Keratinocyte (primary cell): Measurements from ENCODE around the gene NUCKS1. TPM values are rescaled to one million over a fixed set of nuclear protein-coding genes. Genes with fewer than 3 reads are reported as not detected.

Experiments
- DNase-seq: peaks from one replicate; pipeline ENCODE4 v3.0.0-alpha.2; 2011; ENCODE audit warnings: low read depth, missing footprints, low spot score
- FAIRE-seq: peaks from 2 replicates; lab custom pipeline; 2011; peaks lifted over from hg19 to GRCh38; lab: Jason Lieb, UNC
- H2AFZ ChIP-seq: 2 replicates; pipeline ENCODE4 v1.6.0; 2012; ENCODE audit warnings: low read length, control low read depth, inconsistent platforms; ENCODE audit not compliant: control insufficient read depth
- H3K27ac ChIP-seq: 2 replicates; pipeline ENCODE4 v1.5.1; 2011; ENCODE audit warnings: low read length; ENCODE audit not compliant: control insufficient read depth, insufficient read depth
- H3K27me3 ChIP-seq: 3 replicates; pipeline ENCODE4 v1.6.0; 2011; ENCODE audit warnings: low read length; ENCODE audit not compliant: control insufficient read depth, insufficient read depth; ENCODE audit errors: extremely low read depth
- H3K36me3 ChIP-seq, 2 experiments: 2 replicates in 1 of 2; 3 replicates in 1 of 2; pipeline ENCODE4 v1.5.1; 2011; ENCODE audit warnings: low read length in 2 of 2, mild to moderate bottlenecking in 1 of 2; ENCODE audit not compliant: control insufficient read depth in 2 of 2, insufficient read depth in 2 of 2; ENCODE audit errors: extremely low read depth in 1 of 2
- H3K4me1 ChIP-seq: 3 replicates; pipeline ENCODE4 v1.5.1; 2011; ENCODE audit warnings: low read length; ENCODE audit not compliant: control insufficient read depth, insufficient read depth; ENCODE audit errors: extremely low read depth
- H3K4me2 ChIP-seq: 3 replicates; pipeline ENCODE4 v1.6.0; 2011; ENCODE audit warnings: low read depth, low read length; ENCODE audit not compliant: control insufficient read depth, insufficient read depth; ENCODE audit errors: extremely low read depth
- H3K4me3 ChIP-seq, 3 experiments: fragments of 200-600 bp in 1 of 3; sonication (generic) in 1 of 3; 2 replicates in 2 of 3; 3 replicates in 1 of 3; pipeline ENCODE4 v1.5.1; 2011 to 2016; ENCODE audit warnings: low read length in 3 of 3, mild to moderate bottlenecking in 3 of 3, control low read depth in 2 of 3, inconsistent platforms in 1 of 3, low read depth in 1 of 3, mixed read lengths in 1 of 3, mixed run types in 1 of 3, moderate library complexity in 1 of 3; ENCODE audit not compliant: control insufficient read depth in 2 of 3, insufficient read depth in 2 of 3; ENCODE audit errors: extremely low read depth in 1 of 3
- H3K79me2 ChIP-seq: 2 replicates; pipeline ENCODE4 v1.6.0; 2012; ENCODE audit warnings: low read length; ENCODE audit not compliant: control insufficient read depth, insufficient read depth
- H3K9ac ChIP-seq: 3 replicates; pipeline ENCODE4 v1.6.0; 2011; ENCODE audit warnings: low read length; ENCODE audit not compliant: control insufficient read depth, insufficient read depth; ENCODE audit errors: extremely low read depth
- H3K9me1 ChIP-seq: 3 replicates; pipeline ENCODE4 v1.6.0; 2011; ENCODE audit warnings: low read length; ENCODE audit not compliant: control insufficient read depth, insufficient read depth; ENCODE audit errors: extremely low read depth
- H3K9me3 ChIP-seq: 2 replicates; pipeline ENCODE4 v1.5.1; 2012; ENCODE audit warnings: low read depth, low read length; ENCODE audit not compliant: control insufficient read depth
- H4K20me1 ChIP-seq: 3 replicates; pipeline ENCODE4 v1.6.0; 2011; ENCODE audit warnings: low read length; ENCODE audit not compliant: control insufficient read depth, insufficient read depth; ENCODE audit errors: extremely low read depth
- CTCF ChIP-seq, 3 experiments: IDR thresholded peaks in 1 of 3; conservative IDR thresholded peaks in 1 of 3; optimal IDR thresholded peaks in 1 of 3; 2 replicates in 2 of 3; 3 replicates in 1 of 3; pipeline versions ENCODE3 to v1.5.1; 2011; ENCODE audit warnings: low read length in 3 of 3, mild to moderate bottlenecking in 3 of 3, moderate library complexity in 2 of 3, control low read depth in 1 of 3, inconsistent platforms in 1 of 3; ENCODE audit not compliant: insufficient read depth in 2 of 3; ENCODE audit errors: extremely low read depth in 1 of 3
- EZH2 ChIP-seq: IDR thresholded peaks from one replicate; pipeline ENCODE4 v1.6.1; 2012; ENCODE audit warnings: inconsistent platforms, mild to moderate bottlenecking, low read length, moderate library complexity
- dilution Hi-C: fragments of 300-500 bp; cut with MboI; formaldehyde crosslinking; loops from one replicate; pipeline ENCODE4 v1.7.0; 2020; ENCODE audit warnings: low sequenced_read_pairs; ENCODE audit not compliant: extremely low pct_ligation_motif_present
- polyA plus RNA-seq, 5 experiments: library from polyadenylated mRNA; depleted of rRNA in 3 of 5; stranded (reverse) in 3 of 5; stranded (forward) in 1 of 5; unstranded in 1 of 5; fragments of >200 nt; gene quantifications; 1 replicate in 1 of 5; 2 replicates in 3 of 5; 3 replicates in 1 of 5; pipeline versions ENCODE4 v1.2.1 to v1.2.3, GENCODE V29; 2011 to 2012; ENCODE audit warnings: missing spikeins in 2 of 5, low read depth in 1 of 5, low replicate concordance in 1 of 5

The NUCKS1 gene
- polyA plus RNA-seq, 1 donor (not counting 4 experiments of a cell fraction or from before 2014, with no cell fraction given): 71.6 TPM

DNA sequence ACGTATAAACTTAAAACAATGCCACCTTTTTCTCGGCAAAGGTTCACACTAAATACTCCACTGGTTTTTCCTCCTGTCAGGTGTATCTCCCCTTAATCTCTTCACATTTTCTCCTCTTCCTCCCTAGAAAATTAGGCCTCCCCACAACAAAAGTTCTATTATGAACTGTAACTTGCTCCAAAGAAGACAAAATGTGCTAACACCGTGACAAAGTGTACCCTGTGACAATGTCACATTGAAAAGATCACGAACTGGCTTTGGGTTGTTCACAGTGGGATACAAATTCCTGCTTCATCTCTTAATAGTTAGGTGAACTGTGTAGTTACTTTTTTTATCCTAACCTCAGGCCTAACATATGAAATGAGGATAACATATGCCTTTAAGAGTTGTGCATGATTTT, 6.0 kb downstream of the NUCKS1 start:
- dilution Hi-C loops: no loop called here

GRCh38 chr1:205741681-205742080, 8.3 kb downstream of the NUCKS1 start:
- no peak for FAIRE-seq
- Histone ChIP-seq H3K27ac (no peak overlapping the region), H3K4me2 (no peak overlapping the region), H4K20me1 (peaks cover 4% of the 10 kb centered on the region), H3K9ac (no peak overlapping the region), H3K9me1 (no peaks in the 10 kb centered on the region), H3K27me3 (no peaks in the 10 kb centered on the region), H3K79me2 (peaks cover 86% of the 10 kb centered on the region), H3K9me3 (no peaks in the 10 kb centered on the region), H3K4me1 (peaks cover 3% of the 10 kb centered on the region), H2AFZ (no peak overlapping the region), H3K36me3 (peaks cover 0 to 5% of the 10 kb centered on the region in 2 experiments), H3K4me3 (no peak overlapping the region)
- dilution Hi-C loops: no loop called here
- DNase-seq: no peak
- TF ChIP-seq CTCF (optimal IDR thresholded peaks at IDR 0.05 in 1 of 3, IDR thresholded peaks at IDR 0.05 in 1 of 3, conservative IDR thresholded peaks at IDR 0.05 in 1 of 3; ENCODE audit: extremely low read depth in 1 of 3, insufficient read depth in 2 of 3, low read length in 3 of 3): no peak
- TF ChIP-seq EZH2: no peak

More for the DNA sequence above, 6.0 kb downstream of the NUCKS1 start:
- no peak overlapping the region for H3K9ac ChIP-seq
- DNase-seq (no peak), FAIRE-seq (no peak)
- H3K4me2 ChIP-seq: no peak overlapping the region
- H3K9me3 ChIP-seq: no peaks in the 10 kb centered on the region
- no peaks in the 10 kb centered on the region for H3K27me3 ChIP-seq
- H3K4me1 ChIP-seq: peaks cover 20% of the 10 kb centered on the region
- H3K4me3 ChIP-seq: no peak overlapping the region
- peaks cover 92% of the 10 kb centered on the region for H3K79me2 ChIP-seq
- no peak overlapping the region for H3K27ac ChIP-seq
- H3K9me1 ChIP-seq: no peaks in the 10 kb centered on the region
- peaks cover 14% of the 10 kb centered on the region for H4K20me1 ChIP-seq
- no peak overlapping the region for H2AFZ ChIP-seq
- TF ChIP-seq EZH2 (no peak), CTCF (optimal IDR thresholded peaks at IDR 0.05 in 1 of 3, IDR thresholded peaks at IDR 0.05 in 1 of 3, conservative IDR thresholded peaks at IDR 0.05 in 1 of 3; ENCODE audit: extremely low read depth in 1 of 3, insufficient read depth in 2 of 3, low read length in 3 of 3) (no peak)
- H3K36me3 ChIP-seq: peaks cover 0 to 7% of the 10 kb centered on the region in 2 experiments
